Stimulated activated CD4-positive, alpha-beta T cell treated with anti-CD3 and anti-CD28 coated beads, Interleukin-4, amount 100 ng/mL, for 1 hour (primary cell): ENCODE measurements around the gene HOXC5.
"Not testable (repeated sequence)": the region's sequence is repeated elsewhere in the genome, so short reads cannot be mapped to it uniquely, and the experiment has no call there.

Experiments used
- DNase-seq: peaks from one replicate; pipeline ENCODE4 v3.0.0-alpha.2; 2020

The HOXC5 gene

GRCh38 chr12:54077843-54078242 lies 45.0 kb downstream of the HOXC5 start:
- not testable (repeated sequence) for DNase-seq

DNA sequence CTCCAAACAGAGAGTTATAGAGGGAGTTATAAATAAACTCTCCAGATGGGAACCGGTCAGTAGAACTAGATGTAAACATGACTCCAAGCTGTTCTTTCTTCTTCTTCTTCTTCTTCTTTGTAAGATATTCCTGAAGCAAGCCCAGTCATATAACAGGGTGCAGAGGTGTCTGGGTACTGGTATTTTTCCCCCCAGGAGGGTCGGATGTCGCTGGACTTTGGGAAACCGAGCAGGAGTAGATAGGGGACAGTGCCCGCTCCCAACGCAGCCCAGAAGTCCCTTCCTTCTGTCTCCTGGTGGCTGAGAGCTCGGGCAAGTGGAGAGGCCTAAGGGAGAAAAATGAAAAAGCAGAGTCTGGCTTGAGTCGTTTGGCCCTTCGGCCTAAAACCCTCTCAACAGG lies 46.3 kb downstream of the HOXC5 start:
- DNase-seq: not testable (repeated sequence)

- not testable (repeated sequence) for DNase-seq
These were observed 47.4 kb downstream of the HOXC5 start for GRCh38 chr12:54080008-54080924.

DNA sequence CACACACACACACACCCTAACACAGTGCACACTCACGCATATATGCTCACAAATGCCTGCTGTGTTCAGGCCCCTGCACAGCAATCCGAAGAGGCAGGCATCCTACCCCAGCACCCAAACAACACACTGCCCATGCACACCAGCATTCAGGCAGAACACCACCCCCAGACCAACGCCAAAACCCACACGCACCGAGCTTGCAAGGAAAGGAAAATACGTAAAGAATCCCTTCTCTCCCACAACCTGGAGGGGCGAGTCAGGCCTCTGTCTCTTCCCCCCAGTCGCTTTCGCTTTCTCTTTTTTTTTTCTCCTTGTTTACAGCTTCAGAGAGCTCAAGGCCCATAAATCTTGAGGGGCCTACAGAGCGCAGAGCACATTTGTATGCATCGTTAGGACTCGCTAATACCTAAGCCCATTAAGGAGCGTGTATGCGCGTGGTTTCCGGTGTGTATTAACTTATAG lies 48.2 kb downstream of the HOXC5 start:
- peak; percentile 10 for DNase-seq

DNA sequence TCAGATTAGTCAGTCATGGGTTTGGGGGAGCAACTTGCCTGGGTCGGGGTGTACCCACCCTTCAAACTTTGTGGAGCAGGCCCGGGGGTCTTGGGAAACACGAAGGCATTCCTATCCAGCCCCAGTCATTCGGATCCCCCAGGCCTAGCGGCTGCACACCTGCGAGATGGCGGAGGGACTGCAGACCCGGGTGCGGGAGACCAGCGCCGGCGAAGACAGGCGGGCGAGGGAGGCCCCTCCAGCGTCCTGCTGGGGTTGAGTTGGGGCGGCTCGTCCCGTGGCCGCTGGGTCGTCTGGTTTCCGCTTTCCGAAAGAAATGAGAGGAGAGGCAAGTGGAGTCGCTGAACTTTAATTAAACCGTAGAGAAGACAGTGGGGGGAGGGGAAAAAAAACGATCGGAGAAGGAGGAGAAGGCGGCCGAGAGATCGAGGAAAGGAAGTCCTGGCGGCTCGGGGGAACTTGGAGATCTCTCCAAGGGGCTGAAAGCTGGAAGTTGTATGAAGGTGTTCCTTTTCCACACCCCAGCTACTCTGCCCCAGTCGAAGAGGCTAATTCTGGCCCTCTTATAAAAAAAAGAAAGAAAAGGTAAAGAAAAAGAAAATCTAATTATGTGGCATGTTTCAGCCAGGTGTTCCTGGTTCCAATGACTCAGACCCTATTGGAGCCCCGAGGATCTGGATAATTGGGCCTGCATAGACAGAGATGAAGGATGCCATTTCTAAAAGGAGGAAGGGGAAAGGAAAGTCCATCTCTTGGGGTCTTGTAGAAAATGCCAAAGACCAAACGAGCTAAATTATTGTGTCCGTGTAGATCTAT lies 48.9 kb downstream of the HOXC5 start:
- peak; percentile 13 for DNase-seq

GRCh38 chr12:54082397-54082892 lies 49.6 kb downstream of the HOXC5 start:
- DNase-seq: peak; percentile 45
